ENCODE results near the gene CPN2.

DNA sequence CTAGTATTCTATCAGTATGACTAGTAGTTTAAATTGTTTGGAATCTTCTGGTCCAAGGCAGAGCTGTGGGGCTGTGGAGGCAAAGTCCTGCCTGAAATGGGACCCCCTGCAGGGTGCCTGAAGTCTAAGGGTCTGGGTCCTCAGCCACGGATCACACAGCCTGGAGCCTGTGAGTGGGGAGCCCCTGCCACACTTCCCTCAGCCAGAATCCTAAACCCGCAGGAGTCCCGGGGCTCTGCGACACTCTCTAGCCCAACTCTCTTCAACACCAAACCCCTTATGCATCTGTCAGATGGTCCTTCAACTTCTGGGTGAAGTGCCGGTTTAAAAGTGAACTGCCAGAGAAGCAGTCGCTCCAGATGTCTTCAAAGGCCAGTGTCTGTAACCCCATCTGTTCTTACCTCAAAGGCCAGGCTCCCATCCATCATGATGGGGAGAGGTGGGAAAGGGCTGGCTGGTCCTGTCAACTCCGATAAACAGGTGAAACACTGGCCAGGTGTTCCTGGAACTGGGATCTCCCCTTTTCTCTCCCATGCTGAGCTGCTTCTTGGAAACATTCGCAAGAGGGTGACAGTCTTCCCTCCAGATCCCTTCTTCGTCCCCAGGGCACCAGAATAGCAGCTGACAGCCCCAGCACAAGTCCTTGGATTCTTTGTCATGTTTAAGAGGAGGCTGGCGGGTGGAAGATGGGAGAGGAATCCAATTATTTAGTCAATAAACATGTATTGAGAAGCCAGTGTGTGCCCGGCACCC lies 45.6 kb downstream of the CPN2 start:
- TF ChIP-seq, protein P1, sequence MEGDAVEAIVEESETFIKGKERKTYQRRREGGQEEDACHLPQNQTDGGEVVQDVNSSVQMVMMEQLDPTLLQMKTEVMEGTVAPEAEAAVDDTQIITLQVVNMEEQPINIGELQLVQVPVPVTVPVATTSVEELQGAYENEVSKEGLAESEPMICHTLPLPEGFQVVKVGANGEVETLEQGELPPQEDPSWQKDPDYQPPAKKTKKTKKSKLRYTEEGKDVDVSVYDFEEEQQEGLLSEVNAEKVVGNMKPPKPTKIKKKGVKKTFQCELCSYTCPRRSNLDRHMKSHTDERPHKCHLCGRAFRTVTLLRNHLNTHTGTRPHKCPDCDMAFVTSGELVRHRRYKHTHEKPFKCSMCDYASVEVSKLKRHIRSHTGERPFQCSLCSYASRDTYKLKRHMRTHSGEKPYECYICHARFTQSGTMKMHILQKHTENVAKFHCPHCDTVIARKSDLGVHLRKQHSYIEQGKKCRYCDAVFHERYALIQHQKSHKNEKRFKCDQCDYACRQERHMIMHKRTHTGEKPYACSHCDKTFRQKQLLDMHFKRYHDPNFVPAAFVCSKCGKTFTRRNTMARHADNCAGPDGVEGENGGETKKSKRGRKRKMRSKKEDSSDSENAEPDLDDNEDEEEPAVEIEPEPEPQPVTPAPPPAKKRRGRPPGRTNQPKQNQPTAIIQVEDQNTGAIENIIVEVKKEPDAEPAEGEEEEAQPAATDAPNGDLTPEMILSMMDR (conservative IDR thresholded peaks at IDR 0.05; ENCODE audit: low read length) = no peak
- no peak for TF ChIP-seq EZH2phosphoT487 (IDR thresholded peaks at IDR 0.05; ENCODE audit: borderline replicate concordance, low read depth, low read length)

Measured in OCI-LY7 (cell line).